DMS 273 (cell line): ENCODE measurements around the gene ANO3.

Experiments used
- DNase-seq: peaks from one replicate; lab custom pipeline; 2025; ENCODE audit not compliant: unreplicated experiment; lab: John Stamatoyannopoulos, UW

ANO3 gene

DNA sequence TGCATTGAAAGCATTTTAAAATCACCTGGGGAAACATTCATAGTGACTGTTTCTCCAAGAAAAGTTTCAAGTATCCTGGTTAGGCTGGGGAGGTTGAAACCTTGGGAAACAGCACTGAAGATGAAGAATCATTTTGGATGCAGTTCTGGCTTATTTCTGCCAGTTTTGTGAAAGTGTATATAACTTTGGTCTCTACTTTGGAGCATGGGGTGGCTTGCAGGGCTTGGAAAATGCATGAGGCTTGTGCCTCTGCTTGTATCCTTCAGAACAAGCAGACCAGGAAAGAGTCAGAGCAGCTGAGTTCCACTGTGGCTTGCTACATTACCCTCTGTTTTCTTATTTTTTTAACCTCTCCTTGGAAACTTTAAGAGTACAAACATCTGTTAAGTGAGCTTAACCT, 370.5 kb downstream of the ANO3 start:
- no peak for DNase-seq

DNA sequence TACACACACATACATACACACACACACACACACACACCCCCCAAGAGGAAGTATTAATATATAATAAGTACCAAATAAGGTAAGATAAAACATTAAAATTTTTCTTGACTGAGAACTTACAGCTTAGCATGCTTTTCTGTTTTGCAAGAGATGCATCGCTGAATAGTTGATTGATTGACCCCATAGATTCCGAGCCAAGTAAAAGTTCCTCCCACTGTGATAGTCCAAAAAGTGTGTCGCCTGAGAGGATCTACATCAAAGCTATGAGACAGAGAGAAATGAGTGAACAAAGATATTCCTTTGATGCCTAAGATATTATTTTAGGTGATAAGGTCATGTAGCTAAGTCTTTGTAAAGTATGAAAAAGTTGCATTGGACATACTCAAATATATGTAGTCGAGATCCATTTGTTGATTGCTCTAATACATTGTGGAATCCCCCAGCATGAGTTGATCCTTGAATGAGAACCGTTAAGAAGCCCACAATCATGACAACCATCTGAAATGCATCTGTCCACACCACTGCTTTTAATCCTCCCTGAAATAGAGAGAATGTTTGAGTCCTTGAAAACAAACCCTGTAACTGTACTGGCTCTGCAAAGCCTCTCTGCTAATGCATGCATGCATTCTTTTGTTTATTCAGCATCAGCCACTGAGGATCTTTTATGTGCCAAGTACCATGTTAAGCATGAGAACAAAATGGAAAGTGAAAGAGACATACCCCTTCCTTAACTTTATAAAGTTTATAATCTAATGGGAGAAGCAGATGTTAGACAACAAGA, 371.7 kb downstream of the ANO3 start:
- DNase-seq: no peak

- no peak for DNase-seq
Measured at GRCh38 chr11:26704249-26704648, 372.3 kb downstream of the ANO3 start.

GRCh38 chr11:26706181-26706580, 374.3 kb downstream of the ANO3 start:
- DNase-seq: no peak

GRCh38 chr11:26708736-26709456, 377.0 kb downstream of the ANO3 start:
- no peak for DNase-seq

DNA sequence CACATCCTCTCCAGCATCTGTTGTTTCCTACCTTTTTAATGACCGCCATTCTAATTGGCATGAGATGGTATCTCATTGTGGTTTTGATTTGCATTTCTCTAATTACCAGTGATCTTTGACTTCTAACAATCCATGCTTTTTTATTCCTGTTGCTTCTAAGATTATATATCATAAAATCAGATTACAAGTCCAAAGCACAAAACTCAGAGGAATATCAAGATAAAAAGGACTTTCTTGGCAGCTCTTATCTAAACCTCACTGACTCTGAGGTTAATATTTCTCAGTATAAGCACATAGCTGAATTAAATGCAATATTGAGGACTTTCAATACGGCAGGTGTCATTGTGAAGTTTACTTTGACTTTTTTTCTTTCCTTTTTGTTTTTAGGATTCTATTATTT, 378.6 kb downstream of the ANO3 start:
- DNase-seq: no peak

DNA sequence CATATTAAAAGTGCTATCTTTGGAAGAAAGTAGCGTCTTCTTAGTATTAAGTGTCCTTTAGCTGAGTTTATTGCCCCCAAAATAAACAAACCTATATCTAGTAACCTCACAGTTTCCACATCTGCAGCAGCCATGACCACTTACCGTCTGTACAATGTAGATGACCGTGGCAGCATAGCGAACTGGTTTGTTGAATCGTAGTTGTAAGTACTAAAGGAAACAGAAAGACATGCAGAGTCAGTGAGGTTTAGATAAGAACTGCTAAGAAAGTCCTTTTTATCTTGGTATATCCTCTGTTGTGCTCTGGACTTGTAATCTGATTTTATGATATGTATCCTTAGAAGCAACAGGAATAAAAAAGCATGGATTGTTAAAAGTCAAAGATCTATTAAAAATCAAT, 380.6 kb downstream of the ANO3 start:
- no peak for DNase-seq
